DND-41 (cell line): ENCODE results near the gene LRP8.

ENCODE experiments used
- ATAC-seq: fragments of 200-7000 bp; cut with Tn5 transposase; 3 replicates; pipeline ENCODE4 v1.9.1; 2021; ENCODE audit warnings: low read depth; ENCODE audit not compliant: insufficient read depth
- DNase-seq: peaks from one replicate; pipeline ENCODE4 v3.0.0-alpha.2; 2020
- H2AFZ ChIP-seq: 2 replicates; pipeline ENCODE4 v1.6.0; 2012; ENCODE audit warnings: low read depth, low read length
- H3K27ac ChIP-seq: 2 replicates; pipeline ENCODE4 v1.5.1; 2012; ENCODE audit warnings: low read length, inconsistent platforms
- H3K27me3 ChIP-seq: fragments of 200-600 bp; sonication (generic); 2 replicates; pipeline ENCODE4 v1.6.0; 2012; ENCODE audit warnings: low read length, mild to moderate bottlenecking, inconsistent platforms; ENCODE audit not compliant: insufficient read depth, poor library complexity
- H3K36me3 ChIP-seq: 2 replicates; pipeline ENCODE4 v1.5.1; 2012; ENCODE audit warnings: low read length, inconsistent platforms; ENCODE audit not compliant: insufficient read depth
- H3K4me1 ChIP-seq: 2 replicates; pipeline ENCODE4 v1.5.1; 2012; ENCODE audit warnings: mild to moderate bottlenecking, low read length; ENCODE audit not compliant: insufficient read depth
- H3K4me2 ChIP-seq: 2 replicates; pipeline ENCODE4 v1.6.0; 2012; ENCODE audit warnings: mild to moderate bottlenecking, moderate library complexity, low read length, inconsistent platforms; ENCODE audit not compliant: insufficient read depth
- H3K4me3 ChIP-seq, 2 experiments: fragments of 200-600 bp in 1 of 2; shearing (Covaris generic) in 1 of 2; 2 replicates each; pipeline ENCODE4 v1.5.1; 2012 to 2016; ENCODE audit warnings: inconsistent platforms in 2 of 2, low read length in 2 of 2, mild to moderate bottlenecking in 2 of 2, low read depth in 1 of 2, moderate library complexity in 1 of 2
- H3K79me2 ChIP-seq: 2 replicates; pipeline ENCODE4 v1.6.0; 2012; ENCODE audit warnings: low read length, inconsistent platforms; ENCODE audit not compliant: insufficient read depth
- H3K9ac ChIP-seq: 2 replicates; pipeline ENCODE4 v1.6.0; 2012; ENCODE audit warnings: low read depth, mild to moderate bottlenecking, inconsistent platforms, low read length, moderate library complexity
- H3K9me3 ChIP-seq: 2 replicates; pipeline ENCODE4 v1.5.1; 2012; ENCODE audit warnings: low read length, moderate library complexity, mild to moderate bottlenecking, inconsistent platforms; ENCODE audit not compliant: insufficient read depth, severe bottlenecking
- H4K20me1 ChIP-seq: 2 replicates; pipeline ENCODE4 v1.6.0; 2012; ENCODE audit warnings: low read length; ENCODE audit not compliant: insufficient read depth
- EZH2 ChIP-seq: IDR thresholded peaks from 3 replicates; pipeline ENCODE4 v1.6.1; 2012; ENCODE audit warnings: borderline replicate concordance, low read depth, mild to moderate bottlenecking, moderate library complexity, low read length, inconsistent platforms; ENCODE audit not compliant: severe bottlenecking
- TF ChIP-seq, protein P1 (sequence below): IDR thresholded peaks from 2 replicates; pipeline ENCODE4 v1.5.1; 2012; ENCODE audit warnings: borderline replicate concordance, low read length, moderate library complexity, mild to moderate bottlenecking; ENCODE audit not compliant: poor library complexity, severe bottlenecking; ENCODE audit errors: extremely low read depth

The LRP8 gene

DNA sequence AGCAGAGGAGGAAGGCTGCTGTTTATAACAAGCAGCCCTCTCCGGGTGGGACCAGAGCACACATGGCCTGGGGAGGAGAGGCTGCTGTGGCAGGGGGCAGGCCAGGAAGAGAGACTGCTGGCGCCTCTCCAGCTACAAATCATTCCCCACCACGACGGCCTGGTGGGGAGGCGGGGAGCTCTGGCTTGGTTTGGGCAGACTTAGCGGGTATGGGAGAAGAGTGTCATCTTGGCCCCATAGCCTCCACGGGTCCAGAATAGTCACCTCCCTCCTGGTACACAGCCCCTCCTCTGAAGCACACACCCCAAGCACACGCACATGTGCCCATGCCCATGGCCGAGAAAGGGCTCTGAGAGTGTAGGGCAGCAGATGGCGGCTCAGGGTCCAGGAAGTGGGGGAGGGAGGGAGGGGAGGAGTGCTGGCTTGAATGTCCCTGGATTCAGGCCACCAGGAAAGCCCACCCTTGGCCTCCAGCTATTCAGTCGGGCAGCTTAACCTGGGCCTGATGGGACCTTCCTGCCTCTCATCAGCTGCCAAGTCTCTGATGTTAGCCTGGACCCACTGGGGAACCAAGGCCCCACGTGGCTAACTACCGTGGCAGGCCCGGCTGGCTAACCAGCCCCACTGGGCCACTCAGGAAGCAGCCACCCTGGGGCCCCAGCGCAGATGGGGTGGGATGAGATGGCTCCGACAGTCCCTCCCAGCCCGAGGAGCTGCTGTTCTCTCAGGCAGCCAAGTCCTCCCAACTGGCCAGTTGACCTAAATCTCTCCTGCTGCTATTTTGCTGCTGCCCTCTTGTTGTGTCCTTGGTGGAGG is 10.9 kb downstream of the LRP8 start:
- H3K4me2 ChIP-seq: no peak overlapping the region
- ATAC-seq: 0 out of 3 replicates have a peak, but pooled peaks have one; percentile 16
- H3K9ac ChIP-seq: no peak overlapping the region
- peaks cover 99% of the 10 kb centered on the region for H3K36me3 ChIP-seq
- H3K79me2 ChIP-seq: peaks cover 100% of the 10 kb centered on the region
- H2AFZ ChIP-seq: no peak overlapping the region
- H3K4me3 ChIP-seq: no peak overlapping the region
- no peaks in the 10 kb centered on the region for H3K9me3 ChIP-seq
- H4K20me1 ChIP-seq: peaks cover 99% of the 10 kb centered on the region
- no peaks in the 10 kb centered on the region for H3K27me3 ChIP-seq
- peak; percentile 20 for DNase-seq
- H3K27ac ChIP-seq: 0 out of 2 replicates have a peak overlapping the region, but pooled peaks have one; percentile 37
- no peak for TF ChIP-seq EZH2
- TF ChIP-seq, protein P1, sequence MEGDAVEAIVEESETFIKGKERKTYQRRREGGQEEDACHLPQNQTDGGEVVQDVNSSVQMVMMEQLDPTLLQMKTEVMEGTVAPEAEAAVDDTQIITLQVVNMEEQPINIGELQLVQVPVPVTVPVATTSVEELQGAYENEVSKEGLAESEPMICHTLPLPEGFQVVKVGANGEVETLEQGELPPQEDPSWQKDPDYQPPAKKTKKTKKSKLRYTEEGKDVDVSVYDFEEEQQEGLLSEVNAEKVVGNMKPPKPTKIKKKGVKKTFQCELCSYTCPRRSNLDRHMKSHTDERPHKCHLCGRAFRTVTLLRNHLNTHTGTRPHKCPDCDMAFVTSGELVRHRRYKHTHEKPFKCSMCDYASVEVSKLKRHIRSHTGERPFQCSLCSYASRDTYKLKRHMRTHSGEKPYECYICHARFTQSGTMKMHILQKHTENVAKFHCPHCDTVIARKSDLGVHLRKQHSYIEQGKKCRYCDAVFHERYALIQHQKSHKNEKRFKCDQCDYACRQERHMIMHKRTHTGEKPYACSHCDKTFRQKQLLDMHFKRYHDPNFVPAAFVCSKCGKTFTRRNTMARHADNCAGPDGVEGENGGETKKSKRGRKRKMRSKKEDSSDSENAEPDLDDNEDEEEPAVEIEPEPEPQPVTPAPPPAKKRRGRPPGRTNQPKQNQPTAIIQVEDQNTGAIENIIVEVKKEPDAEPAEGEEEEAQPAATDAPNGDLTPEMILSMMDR: no peak
- no peaks in the 10 kb centered on the region for H3K4me1 ChIP-seq

DNA sequence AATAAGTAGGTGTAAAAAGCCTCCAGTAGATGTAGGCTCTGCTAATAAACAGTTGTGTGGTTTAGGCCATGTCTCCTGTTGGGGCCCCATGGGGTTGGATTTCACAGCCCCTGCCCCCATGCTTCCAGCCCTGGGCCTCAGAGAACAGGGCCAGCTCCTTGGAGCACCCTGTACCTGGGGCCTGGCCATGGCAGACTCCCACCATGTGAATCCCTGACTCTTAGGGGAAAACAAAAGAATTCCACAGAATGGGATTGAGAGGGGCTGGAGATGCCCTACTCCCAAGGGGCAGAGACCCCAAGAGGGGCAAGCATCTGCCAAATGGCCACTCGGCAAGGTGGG is 11.5 kb downstream of the LRP8 start:
- Histone ChIP-seq H3K4me2 (no peak overlapping the region), H3K4me1 (no peaks in the 10 kb centered on the region), H3K79me2 (peaks cover 100% of the 10 kb centered on the region), H2AFZ (no peak overlapping the region), H4K20me1 (peaks cover 99% of the 10 kb centered on the region), H3K9me3 (no peaks in the 10 kb centered on the region), H3K27me3 (no peaks in the 10 kb centered on the region), H3K27ac (0 out of 2 replicates have a peak overlapping the region, but pooled peaks have one; percentile 37), H3K36me3 (peaks cover 99% of the 10 kb centered on the region), H3K4me3 (no peak overlapping the region), H3K9ac (no peak overlapping the region)
- TF ChIP-seq EZH2: no peak
- TF ChIP-seq, protein P1: no peak
- DNase-seq (no peak), ATAC-seq (no peak)

DNA sequence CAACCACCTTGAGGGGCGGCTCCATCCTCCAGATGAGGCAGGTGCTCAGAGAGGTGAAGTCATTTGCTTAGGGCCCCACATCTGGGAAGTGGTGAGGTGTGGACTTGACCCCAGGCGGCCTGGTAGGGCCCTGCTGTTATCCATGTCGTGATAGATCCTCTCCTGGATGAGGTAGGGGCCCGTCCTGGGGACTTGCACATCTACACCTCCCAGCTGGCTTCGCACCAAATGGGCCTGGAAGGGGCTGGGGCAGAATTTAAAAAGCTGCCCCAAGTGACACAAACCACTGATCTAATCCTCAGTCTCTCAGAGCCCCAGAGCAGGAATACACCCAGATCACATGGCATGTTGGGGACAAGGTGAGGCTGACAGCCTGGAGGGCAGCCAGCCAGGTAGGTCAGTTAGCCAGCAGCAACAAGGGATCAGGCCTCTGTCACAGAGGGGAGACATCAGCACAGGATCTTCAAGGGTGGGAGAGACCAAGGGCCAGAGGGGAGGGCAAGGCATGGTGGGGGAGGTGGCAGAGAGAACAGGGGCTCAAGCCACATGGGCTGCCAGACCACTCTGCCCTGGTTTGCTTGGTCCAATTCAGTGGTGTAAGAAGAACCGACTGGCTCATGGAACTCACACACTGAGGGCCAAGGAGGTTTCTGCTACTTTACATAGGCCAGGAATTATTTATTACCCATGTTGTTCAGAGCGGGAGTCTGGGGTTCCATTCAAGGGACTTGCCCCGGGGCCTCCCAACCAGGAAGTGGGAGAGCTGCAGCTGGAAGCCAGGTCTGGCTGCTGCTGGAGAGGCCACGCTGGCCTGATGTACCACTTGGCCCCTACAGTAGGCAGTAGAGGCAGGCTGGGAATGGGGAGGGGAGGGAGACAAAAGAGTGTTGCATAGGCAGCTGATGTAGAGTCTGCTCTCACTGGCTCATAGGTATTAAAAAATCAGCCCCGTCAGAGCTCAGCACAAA is 12.1 kb downstream of the LRP8 start:
- H3K4me3 ChIP-seq: no peak overlapping the region
- peaks cover 99% of the 10 kb centered on the region for H4K20me1 ChIP-seq
- H3K9ac ChIP-seq: no peak overlapping the region
- no peaks in the 10 kb centered on the region for H3K9me3 ChIP-seq
- peaks cover 98% of the 10 kb centered on the region for H3K36me3 ChIP-seq
- no peaks in the 10 kb centered on the region for H3K4me1 ChIP-seq
- H2AFZ ChIP-seq: no peak overlapping the region
- no peak overlapping the region for H3K27ac ChIP-seq
- no peak for ATAC-seq
- no peaks in the 10 kb centered on the region for H3K27me3 ChIP-seq
- H3K4me2 ChIP-seq: no peak overlapping the region
- DNase-seq: no peak
- peaks cover 100% of the 10 kb centered on the region for H3K79me2 ChIP-seq
- TF ChIP-seq, protein P1: no peak
- no peak for TF ChIP-seq EZH2
